SKM-1 treated with dmso at 0.1 percent for 144 hours (cell line): ENCODE measurements around the gene C5orf63.
A peak's percentile ranks its signal among the peaks of the same experiment; 100 is the strongest.
"Not testable (repeated sequence)": the region's sequence is repeated elsewhere in the genome, so short reads cannot be mapped to it uniquely, and the experiment has no call there.

Experiments used
- DNase-seq: peaks from one replicate; lab custom pipeline; 2025; ENCODE audit not compliant: unreplicated experiment; lab: John Stamatoyannopoulos, UW

The C5orf63 gene

DNA sequence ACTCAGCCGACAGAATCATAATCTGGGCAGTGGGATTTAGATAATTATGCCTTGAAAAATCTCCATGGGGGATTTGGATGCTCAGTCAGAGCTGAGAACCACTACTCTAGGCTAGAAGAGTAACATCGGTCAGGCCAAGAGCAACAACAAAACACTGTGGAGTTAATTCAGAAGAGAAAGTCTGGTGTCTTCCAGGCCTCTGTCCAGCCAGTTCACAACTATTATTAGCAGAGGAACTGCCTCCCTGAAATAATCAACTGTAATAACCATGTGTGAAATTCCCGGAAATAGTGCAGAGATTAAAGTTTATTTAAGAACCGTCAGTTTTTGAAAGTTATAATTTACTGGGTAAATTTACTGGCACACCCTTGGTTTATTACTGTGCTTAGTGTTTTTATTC lies 34.8 kb downstream of the C5orf63 start:
- DNase-seq = no peak

DNA sequence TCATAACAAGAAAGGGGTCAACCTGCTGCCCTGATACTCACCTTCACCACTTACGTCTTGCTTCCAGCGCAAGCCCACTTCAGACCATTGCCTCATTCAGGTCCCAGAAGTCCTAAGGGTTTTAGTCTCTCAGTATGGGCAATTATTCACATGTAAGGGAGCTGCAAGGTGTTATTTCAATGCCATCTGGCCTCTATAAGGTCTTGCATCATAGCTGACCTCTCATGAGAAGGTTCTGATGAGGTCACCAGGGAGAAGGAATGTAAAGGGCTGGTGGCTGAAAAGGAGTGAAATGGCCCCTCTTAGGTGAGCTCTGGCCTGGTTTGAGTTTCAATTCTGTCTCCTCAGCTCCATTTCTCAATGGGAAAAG lies 41.5 kb downstream of the C5orf63 start:
- no peak for DNase-seq

- no peak for DNase-seq
Observed at GRCh38 chr5:127031147-127031862, 42.0 kb downstream of the C5orf63 start.

GRCh38 chr5:127030259-127031146 lies 42.8 kb downstream of the C5orf63 start, which contains the start of gene MARCHF3:
Gene MARCHF3, minus strand, starts transcription at chr5:127030558. Its CDS starts 112,387 bp downstream, at chr5:126918171.
- peak; percentile 95 for DNase-seq

DNA sequence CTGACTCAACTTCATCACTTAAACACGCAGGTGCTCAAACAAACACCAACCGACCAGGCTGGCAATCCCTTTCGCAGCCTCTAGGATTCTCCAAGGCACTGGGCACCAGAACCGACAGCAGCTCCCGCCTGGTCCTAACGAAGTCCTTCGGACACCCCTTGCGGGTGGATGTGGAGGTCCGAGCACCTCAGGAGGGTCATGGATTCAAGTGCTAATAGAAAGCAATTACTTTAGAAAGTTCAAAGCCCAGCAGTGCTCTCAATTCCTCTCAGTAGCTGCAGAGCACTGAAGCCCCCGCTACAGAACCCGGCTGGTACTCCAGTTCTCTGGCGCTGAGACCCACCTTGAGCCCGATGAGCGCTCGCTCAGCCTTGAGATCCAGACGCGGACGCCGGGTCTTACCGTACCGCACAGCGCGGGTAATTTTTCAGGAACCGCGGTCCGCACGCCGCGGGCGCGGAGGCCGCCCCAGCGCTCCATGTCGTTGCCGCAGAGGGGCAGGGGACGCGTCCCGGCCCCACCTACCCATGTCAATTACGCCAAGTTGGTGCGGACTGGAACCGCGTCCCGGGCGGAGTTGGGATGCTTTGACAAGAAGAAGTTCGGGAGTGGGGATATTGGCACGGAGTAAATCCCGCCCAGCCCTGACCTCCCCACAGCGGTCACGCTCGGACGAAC lies 43.6 kb downstream of the C5orf63 start:
- DNase-seq = peak; percentile 38

- DNase-seq = peak; percentile 18
Observed at GRCh38 chr5:127028822-127029457, 44.4 kb downstream of the C5orf63 start.

GRCh38 chr5:127027539-127027938 lies 45.8 kb downstream of the C5orf63 start:
- DNase-seq = no peak

DNA sequence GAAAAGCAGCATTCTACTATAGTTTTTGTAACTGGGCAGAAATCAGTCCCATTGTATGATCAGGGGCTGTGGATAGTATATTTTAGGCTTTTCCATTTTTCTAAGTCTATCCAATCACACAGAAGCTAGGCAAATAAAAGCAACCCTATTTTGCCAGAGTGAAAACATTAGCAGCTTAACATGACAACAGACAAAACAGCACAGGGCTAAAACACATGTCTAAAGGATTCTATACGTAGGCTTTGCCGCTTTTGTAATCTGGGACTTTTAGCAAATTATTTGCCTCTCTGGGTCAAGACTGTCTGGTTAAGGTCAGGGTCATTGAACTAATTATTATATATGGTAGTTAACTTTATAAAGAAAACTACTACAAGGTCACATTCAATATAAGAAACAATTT lies 47.1 kb downstream of the C5orf63 start:
- no peak for DNase-seq

GRCh38 chr5:127025467-127025866 lies 47.8 kb downstream of the C5orf63 start:
- DNase-seq = no peak

GRCh38 chr5:127024821-127025220 lies 48.5 kb downstream of the C5orf63 start:
- no peak for DNase-seq

DNA sequence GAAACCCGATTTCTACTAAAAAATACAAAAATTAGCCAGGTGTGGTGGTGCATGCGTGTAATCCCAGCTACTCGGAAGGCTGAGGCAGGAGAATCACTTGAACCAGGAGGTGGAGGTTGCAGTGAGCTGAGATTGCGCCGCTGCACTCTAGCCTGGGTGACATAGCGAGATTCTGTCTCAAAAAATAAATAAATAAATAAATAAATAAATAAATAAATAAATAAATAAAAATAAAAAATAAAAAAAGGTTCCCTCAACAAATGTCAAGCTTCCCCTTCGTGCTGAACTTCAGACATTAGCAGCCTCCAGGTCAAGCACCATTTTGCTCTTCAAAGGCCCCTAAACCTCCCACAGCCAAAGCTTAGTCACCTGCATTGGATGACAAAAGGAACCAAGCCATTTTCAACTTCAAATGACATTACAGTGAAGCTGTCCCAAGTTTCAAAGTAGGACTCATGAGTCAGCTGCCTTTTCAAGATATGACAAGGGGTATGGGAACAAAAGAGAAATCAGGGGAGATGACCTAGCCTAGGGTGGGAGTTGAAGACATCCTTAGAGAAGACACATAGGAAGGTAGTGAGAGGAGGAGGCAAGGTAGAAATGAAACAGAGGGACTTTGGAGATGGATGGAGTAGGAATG lies 49.6 kb downstream of the C5orf63 start:
- not testable (repeated sequence) for DNase-seq

- no peak for DNase-seq
Observed at GRCh38 chr5:127022846-127023245, 50.5 kb downstream of the C5orf63 start.

- DNase-seq = no peak
Observed at GRCh38 chr5:127019928-127020327, 53.4 kb downstream of the C5orf63 start.

DNA sequence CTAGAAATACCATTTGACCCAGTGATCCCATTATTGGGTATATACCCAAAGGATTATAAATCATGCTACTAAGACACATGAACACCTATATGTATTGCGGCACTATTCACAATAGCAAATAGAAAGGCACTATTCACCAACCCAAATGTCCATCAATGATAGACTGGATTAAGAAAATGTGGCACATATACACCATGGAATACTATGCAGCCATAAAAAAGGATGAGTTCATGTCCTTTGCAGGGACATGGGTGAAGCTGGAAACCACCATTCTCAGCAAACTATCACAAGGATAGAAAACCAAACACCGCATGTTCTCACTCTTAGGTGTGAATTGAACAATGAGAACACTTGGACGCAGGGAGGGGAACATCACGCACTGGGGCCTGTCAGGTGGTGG lies 56.6 kb downstream of the C5orf63 start:
- not testable (repeated sequence) for DNase-seq

DNA sequence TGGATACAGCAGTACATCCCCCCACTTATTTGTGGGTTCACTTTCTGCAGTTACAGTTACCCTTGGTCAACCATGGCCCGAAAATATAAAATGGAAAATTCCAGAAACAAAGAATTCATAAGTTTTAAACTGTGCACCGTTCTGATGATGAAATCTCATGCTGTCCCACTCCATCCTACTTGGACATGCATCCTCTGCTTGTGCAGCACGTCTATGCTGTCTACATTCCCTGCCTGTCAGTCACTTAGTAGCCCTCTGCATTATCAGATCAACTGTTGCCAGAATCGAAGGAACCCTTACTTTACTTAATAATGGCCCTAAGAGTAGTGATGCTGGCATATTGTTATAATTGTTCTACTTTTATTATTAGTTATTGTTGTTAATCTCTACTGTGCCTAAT lies 57.6 kb downstream of the C5orf63 start:
- no peak for DNase-seq

GRCh38 chr5:127014573-127014972 lies 58.7 kb downstream of the C5orf63 start:
- DNase-seq = peak; percentile 48

DNA sequence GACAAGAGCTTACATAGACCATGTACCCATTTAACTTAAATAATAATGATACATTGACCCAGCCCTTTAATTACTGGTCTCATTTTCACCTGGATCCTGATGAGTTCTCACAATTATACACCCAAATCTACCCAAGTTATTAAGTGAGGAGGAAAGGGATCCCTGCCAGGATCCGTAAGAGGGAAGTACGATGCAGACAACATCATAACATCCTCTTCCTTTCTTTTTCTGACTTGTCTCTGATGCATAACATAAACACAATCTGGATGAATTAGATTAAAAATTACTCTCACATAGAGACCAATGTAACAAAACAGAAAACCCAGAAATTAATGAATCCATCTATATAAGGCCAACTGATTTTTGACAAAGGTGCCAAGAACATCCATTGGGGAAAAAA lies 59.9 kb downstream of the C5orf63 start:
- DNase-seq = no peak

- no peak for DNase-seq
Observed at GRCh38 chr5:127012916-127013315, 60.4 kb downstream of the C5orf63 start.

GRCh38 chr5:127011961-127012644 lies 61.2 kb downstream of the C5orf63 start:
- no peak for DNase-seq

- DNase-seq = no peak
Observed at GRCh38 chr5:127011153-127011552, 62.1 kb downstream of the C5orf63 start.
